Smooth muscle cell (in vitro differentiated cells): ENCODE results near the gene PAX5. TPM values are rescaled to one million over a fixed set of nuclear protein-coding genes. Genes with fewer than 3 reads are reported as not detected.
"Not testable (repeated sequence)": the region's sequence is repeated elsewhere in the genome, so short reads cannot be mapped to it uniquely, and the experiment has no call there.

ENCODE experiments used
- DNase-seq: peaks from one replicate; lab custom pipeline; 2025; ENCODE audit not compliant: unreplicated experiment; lab: John Stamatoyannopoulos, UW
- H2AFZ ChIP-seq: fragments of 200-600 bp; sonication (generic); 2 replicates; pipeline ENCODE4 v1.6.0; 2016; ENCODE audit warnings: antibody characterized with exemption, low read depth, mild to moderate bottlenecking
- H3F3A ChIP-seq: fragments of 200-600 bp; sonication (generic); 2 replicates; pipeline ENCODE4 v1.6.0; 2017; ENCODE audit warnings: antibody characterized with exemption, low read depth
- H3K27ac ChIP-seq: fragments of 200-600 bp; sonication (generic); 2 replicates; pipeline ENCODE4 v1.5.1; 2016; ENCODE audit warnings: low read depth, mild to moderate bottlenecking
- H3K27me3 ChIP-seq: fragments of 200-600 bp; sonication (generic); 2 replicates; pipeline ENCODE4 v1.6.1; 2016; ENCODE audit warnings: low read depth, mild to moderate bottlenecking
- H3K36me3 ChIP-seq: fragments of 200-600 bp; sonication (generic); 2 replicates; pipeline ENCODE4 v1.5.1; 2016; ENCODE audit warnings: low read depth
- H3K4me1 ChIP-seq: fragments of 200-600 bp; sonication (generic); 2 replicates; pipeline ENCODE4 v1.5.1; 2016; ENCODE audit warnings: low read depth
- H3K4me2 ChIP-seq: fragments of 200-600 bp; sonication (generic); 2 replicates; pipeline ENCODE4 v1.6.0; 2016; ENCODE audit warnings: mild to moderate bottlenecking
- H3K4me3 ChIP-seq: fragments of 200-600 bp; sonication (generic); 2 replicates; pipeline ENCODE4 v1.5.1; 2016; ENCODE audit warnings: mild to moderate bottlenecking
- H3K79me2 ChIP-seq: fragments of 200-600 bp; sonication (generic); 2 replicates; pipeline ENCODE4 v1.6.0; 2016; ENCODE audit warnings: low read depth, mild to moderate bottlenecking
- H3K9ac ChIP-seq: fragments of 200-600 bp; sonication (generic); 2 replicates; pipeline ENCODE4 v1.6.0; 2016; ENCODE audit warnings: low read depth
- H3K9me3 ChIP-seq: fragments of 200-600 bp; sonication (generic); replicated peaks from 2 replicates; pipeline ENCODE4 v1.5.1; 2016; ENCODE audit warnings: low read depth
- H4K20me1 ChIP-seq: fragments of 200-600 bp; sonication (generic); 2 replicates; pipeline ENCODE4 v1.6.0; 2016; ENCODE audit warnings: low read depth
- WGBS: methylation state at CpG from one replicate; pipeline ENCODE4 v1.1.7; 2016; ENCODE audit warnings: low lambda C conversion rate; 5-methylcytosine and 5-hydroxymethylcytosine counted together
- polyA plus RNA-seq: library from polyadenylated mRNA; unstranded; fragments of >200 nt; fragmentation: Nextera tagmentation; extraction: Ambion mirVana; gene quantifications from 2 replicates; pipeline ENCODE4 v1.2.1, GENCODE V29; 2016
- total RNA-seq: library from RNA; depleted of rRNA; stranded (reverse); fragments of >200 nt; gene quantifications from 2 replicates; pipeline ENCODE4 v1.2.3, GENCODE V29; 2014
- TF ChIP-seq, protein P1 (sequence below): fragments of 200-600 bp; sonication (generic); IDR thresholded peaks from 2 replicates; pipeline ENCODE4 v1.5.1; 2017; ENCODE audit warnings: borderline replicate concordance, mild to moderate bottlenecking, antibody characterized with exemption; ENCODE audit not compliant: insufficient read depth, poor library complexity, severe bottlenecking

Gene PAX5
- total and polyA plus RNA-seq, 2 experiments from 2014 or later = 0.09 TPM; not detected in 1

DNA sequence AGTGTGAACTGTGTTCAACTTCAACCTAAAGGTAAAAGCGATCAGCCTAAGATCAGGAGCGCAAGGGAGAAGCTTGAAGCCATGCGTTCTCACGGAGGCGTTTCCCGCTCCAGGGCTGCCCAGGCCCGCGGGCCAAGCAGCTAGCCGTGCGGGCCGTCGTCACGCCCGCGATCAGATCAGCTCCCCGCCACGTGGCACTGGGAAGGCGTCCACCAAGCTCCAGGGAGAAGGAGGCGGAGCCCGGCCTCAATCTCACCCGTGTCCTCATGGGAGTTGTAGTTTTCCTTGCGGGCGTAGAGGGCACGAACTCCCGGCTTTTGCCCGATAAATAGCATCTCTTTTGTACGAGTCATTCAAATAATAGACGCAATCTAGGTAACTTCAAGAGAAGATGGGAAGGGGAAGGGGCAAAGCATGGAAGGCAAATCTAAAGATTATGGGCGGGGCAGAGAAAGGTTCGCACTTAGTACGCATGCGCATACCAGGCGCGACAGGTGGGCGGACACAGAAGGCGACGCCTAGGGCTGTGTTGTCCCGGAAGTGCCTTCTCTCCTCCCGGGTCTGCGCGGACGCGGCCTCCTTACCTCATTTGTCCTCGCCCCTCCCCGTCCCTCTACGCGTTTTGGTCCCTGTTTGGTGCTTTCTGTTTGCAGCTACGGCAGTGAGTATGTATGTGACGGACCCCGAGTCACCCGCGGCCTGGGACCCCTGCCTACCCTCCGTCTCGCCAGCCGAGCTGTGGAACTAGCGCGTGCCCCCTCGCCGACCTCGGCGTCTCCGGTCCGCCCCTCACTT lies 45.5 kb upstream of the PAX5 start:
- H3K4me2 ChIP-seq = peak overlapping the region; percentile 88
- peak overlapping the region; percentile 96 for H2AFZ ChIP-seq
- peaks cover 43% of the 10 kb centered on the region for H3K79me2 ChIP-seq
- DNase-seq = peak; percentile 87
- H3K36me3 ChIP-seq = no peaks in the 10 kb centered on the region
- H4K20me1 ChIP-seq = peaks cover 36% of the 10 kb centered on the region
- H3K27me3 ChIP-seq = no peaks in the 10 kb centered on the region
- H3K9me3 ChIP-seq = no peaks in the 10 kb centered on the region
- H3K4me3 ChIP-seq = peak overlapping the region; percentile 87
- TF ChIP-seq, protein P1, sequence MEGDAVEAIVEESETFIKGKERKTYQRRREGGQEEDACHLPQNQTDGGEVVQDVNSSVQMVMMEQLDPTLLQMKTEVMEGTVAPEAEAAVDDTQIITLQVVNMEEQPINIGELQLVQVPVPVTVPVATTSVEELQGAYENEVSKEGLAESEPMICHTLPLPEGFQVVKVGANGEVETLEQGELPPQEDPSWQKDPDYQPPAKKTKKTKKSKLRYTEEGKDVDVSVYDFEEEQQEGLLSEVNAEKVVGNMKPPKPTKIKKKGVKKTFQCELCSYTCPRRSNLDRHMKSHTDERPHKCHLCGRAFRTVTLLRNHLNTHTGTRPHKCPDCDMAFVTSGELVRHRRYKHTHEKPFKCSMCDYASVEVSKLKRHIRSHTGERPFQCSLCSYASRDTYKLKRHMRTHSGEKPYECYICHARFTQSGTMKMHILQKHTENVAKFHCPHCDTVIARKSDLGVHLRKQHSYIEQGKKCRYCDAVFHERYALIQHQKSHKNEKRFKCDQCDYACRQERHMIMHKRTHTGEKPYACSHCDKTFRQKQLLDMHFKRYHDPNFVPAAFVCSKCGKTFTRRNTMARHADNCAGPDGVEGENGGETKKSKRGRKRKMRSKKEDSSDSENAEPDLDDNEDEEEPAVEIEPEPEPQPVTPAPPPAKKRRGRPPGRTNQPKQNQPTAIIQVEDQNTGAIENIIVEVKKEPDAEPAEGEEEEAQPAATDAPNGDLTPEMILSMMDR = no peak
- H3K4me1 ChIP-seq = peaks cover 4% of the 10 kb centered on the region
- H3K9ac ChIP-seq = peak overlapping the region; percentile 87
- no peaks in the 10 kb centered on the region for H3F3A ChIP-seq
- 3% methylated on average over 63 of the region's 63 CpGs for WGBS
- H3K27ac ChIP-seq = peak overlapping the region; percentile 47

DNA sequence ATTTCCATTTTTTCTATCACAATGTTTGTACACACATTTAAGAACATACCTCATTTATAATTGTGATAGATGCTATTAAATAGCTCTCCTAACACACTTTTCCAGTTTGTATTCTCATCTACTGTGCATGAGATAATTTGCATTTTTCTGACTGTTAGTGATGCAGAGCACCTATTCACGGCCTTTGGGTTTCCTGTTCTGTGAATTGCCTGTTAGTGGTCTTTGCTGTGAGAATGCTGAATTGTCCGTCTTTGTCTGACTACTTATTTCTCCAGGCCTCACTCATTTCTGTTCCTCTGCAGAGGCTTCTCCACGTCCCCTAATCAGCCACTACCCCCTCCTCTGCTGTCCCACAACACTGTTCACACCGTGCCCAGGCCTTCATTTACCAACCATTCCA lies 40.7 kb upstream of the PAX5 start:
- not testable (repeated sequence) for H3F3A ChIP-seq

DNA sequence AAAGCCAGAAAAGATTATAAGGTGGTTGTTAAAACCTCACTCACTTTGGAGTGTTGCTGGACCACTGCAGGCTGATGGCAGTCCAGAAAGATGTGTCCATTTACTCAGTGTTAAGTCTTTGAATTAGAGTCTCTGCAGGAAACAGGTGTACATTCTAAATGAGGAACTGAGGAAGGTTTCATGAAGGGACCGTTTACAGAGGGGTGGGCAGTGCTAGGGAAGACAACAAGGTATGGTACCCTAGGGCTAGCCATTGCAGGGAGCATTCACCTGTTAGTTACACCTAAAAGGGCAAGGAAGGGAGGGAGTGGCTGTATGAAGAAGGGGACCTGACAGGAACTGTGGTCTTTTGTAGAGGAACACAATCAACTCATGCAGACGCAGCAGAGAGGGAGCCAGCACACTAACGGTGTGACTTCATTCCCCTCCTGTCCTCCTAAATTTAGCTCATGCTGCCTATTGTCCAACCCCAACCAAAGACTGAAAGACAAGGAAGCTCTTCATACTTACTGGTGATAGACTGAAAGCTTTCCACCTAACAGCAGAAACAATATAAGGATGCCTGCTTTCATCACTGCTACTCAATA lies 32.2 kb upstream of the PAX5 start:
- Histone ChIP-seq H3K9ac (no peak overlapping the region), H3K4me2 (no peak overlapping the region), H3F3A (no peaks in the 10 kb centered on the region), H3K4me3 (no peak overlapping the region), H3K9me3 (no peaks in the 10 kb centered on the region), H2AFZ (no peak overlapping the region), H3K36me3 (no peaks in the 10 kb centered on the region), H4K20me1 (no peaks in the 10 kb centered on the region), H3K27ac (no peak overlapping the region), H3K27me3 (peaks cover 34% of the 10 kb centered on the region), H3K79me2 (no peaks in the 10 kb centered on the region), H3K4me1 (no peaks in the 10 kb centered on the region)
- WGBS = 63% methylated on average over 3 of the region's 3 CpGs
- DNase-seq = no peak
- TF ChIP-seq, protein P1 = no peak

More for the DNA sequence above, 40.7 kb upstream of the PAX5 start:
- H3K9ac ChIP-seq, H3K4me2 ChIP-seq, H4K20me1 ChIP-seq, H3K9me3 ChIP-seq, H3K27me3 ChIP-seq, DNase-seq, H3K79me2 ChIP-seq, H3K4me1 ChIP-seq, H3K27ac ChIP-seq, H3K36me3 ChIP-seq, H2AFZ ChIP-seq, H3K4me3 ChIP-seq: not testable (repeated sequence)
- WGBS = 89% methylated on average over 4 of the region's 4 CpGs

DNA sequence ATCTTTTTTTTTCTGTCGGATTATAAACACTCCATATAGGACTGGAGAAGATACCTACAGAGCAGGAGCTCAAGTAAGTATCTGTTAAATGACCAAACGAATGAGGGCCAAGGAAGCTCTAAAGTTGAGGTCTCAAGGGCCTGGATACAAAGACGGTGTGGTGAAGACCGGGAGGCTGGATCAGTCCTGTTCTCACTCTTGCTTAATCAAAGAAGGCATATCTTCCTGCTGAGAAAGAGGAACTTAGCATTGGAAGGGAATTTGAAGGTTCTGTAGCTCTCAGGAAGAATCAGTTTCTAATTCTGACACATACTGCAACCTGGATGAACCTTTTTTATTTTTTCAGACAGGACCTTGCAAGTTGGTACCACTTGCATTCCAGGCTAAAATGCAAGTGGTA lies 28.3 kb upstream of the PAX5 start:
- Histone ChIP-seq H3K27me3 (peaks cover 41% of the 10 kb centered on the region), H4K20me1 (no peaks in the 10 kb centered on the region), H3K4me3 (no peak overlapping the region), H3K27ac (no peak overlapping the region), H3K79me2 (no peaks in the 10 kb centered on the region), H3K9me3 (no peaks in the 10 kb centered on the region), H3K36me3 (no peaks in the 10 kb centered on the region), H3K9ac (no peak overlapping the region), H3K4me1 (no peaks in the 10 kb centered on the region), H3F3A (no peaks in the 10 kb centered on the region), H2AFZ (no peak overlapping the region), H3K4me2 (no peak overlapping the region)
- no peak for DNase-seq
- WGBS = 91% methylated on average over 4 of the region's 4 CpGs
- TF ChIP-seq, protein P1 = no peak
